Lung (tissue), 12 donors: ENCODE measurements around the gene TCEANC. TPM values are rescaled to one million over a fixed set of nuclear protein-coding genes. Genes with fewer than 3 reads are reported as not detected.

ENCODE experiments used
- ATAC-seq: fragments of 200-7000 bp; cut with Tn5 transposase; one replicate; pipeline ENCODE4 v1.9.1; 2020; ENCODE audit warnings: moderate number of reproducible peaks; ENCODE audit not compliant: insufficient read depth, low FRiP score
- DNase-seq, 3 donors: peaks; one replicate each; pipeline ENCODE4 v3.0.0-alpha.2; 2013 to 2017
- H3K27ac ChIP-seq, 2 donors: one replicate each; pipeline ENCODE4 v1.5.1; 2013; ENCODE audit warnings: mild to moderate bottlenecking in 2 of 2, moderate library complexity in 2 of 2, control low read depth in 1 of 2, inconsistent platforms in 1 of 2, low read depth in 1 of 2, low read length in 1 of 2
- H3K27me3 ChIP-seq, 3 donors: one replicate each; pipeline ENCODE4 v1.5.1; 2013; ENCODE audit warnings: low read length in 2 of 3; ENCODE audit not compliant: control insufficient read depth in 3 of 3, insufficient read depth in 3 of 3
- H3K36me3 ChIP-seq, 4 donors: one replicate each; pipeline ENCODE4 v1.5.1; 2013; ENCODE audit warnings: low read length in 4 of 4, mild to moderate bottlenecking in 1 of 4, moderate library complexity in 1 of 4; ENCODE audit not compliant: control insufficient read depth in 4 of 4, insufficient read depth in 4 of 4
- H3K4me1 ChIP-seq, 5 donors: one replicate each; pipeline ENCODE4 v1.5.1; 2013; ENCODE audit warnings: low read length in 5 of 5, mild to moderate bottlenecking in 2 of 5, moderate library complexity in 1 of 5; ENCODE audit not compliant: control insufficient read depth in 5 of 5, insufficient read depth in 5 of 5
- H3K4me3 ChIP-seq: one replicate; pipeline ENCODE4 v1.5.1; 2013; ENCODE audit warnings: mild to moderate bottlenecking, control low read depth, moderate library complexity
- H3K9ac ChIP-seq, 2 donors: one replicate each; pipeline ENCODE4 v1.5.1; 2013; ENCODE audit warnings: low read length in 2 of 2, control low read depth in 1 of 2; ENCODE audit not compliant: insufficient read depth in 1 of 2
- H3K9me3 ChIP-seq, 4 donors: one replicate each; pipeline ENCODE4 v1.5.1; 2013; ENCODE audit warnings: low read length in 3 of 4, mild to moderate bottlenecking in 1 of 4, moderate library complexity in 1 of 4; ENCODE audit not compliant: control insufficient read depth in 4 of 4, insufficient read depth in 3 of 4
- CTCF ChIP-seq: IDR thresholded peaks from 2 replicates; pipeline ENCODE4 v1.5.1; 2012; ENCODE audit warnings: mild to moderate bottlenecking; ENCODE audit errors: control extremely low read depth, extremely low read depth
- WGBS, 2 donors: extraction: QIAGEN DNeasy Blood & Tissue Kit; methylation state at CpG; one replicate each; pipeline ENCODE4 v1.1.7; 2013; 5-methylcytosine and 5-hydroxymethylcytosine counted together
- polyA plus RNA-seq, 2 donors: library from polyadenylated mRNA; stranded (reverse); fragments of 200-250 nt; gene quantifications; one replicate each; pipeline ENCODE4 v1.2.1, GENCODE V29; 2013
- total RNA-seq, 2 donors: library from RNA; depleted of rRNA in 1 of 2; stranded (reverse); fragments of >200 nt in 1 of 2; gene quantifications; one replicate each; pipeline ENCODE4 v1.2.1, GENCODE V29; 2014 to 2021
- donor health status: control.
- donor health status: control.
- donor health status: Bipolar disorder and iron deficiency.
- donor health status: healthy.
- donor health status: DM: yes; HTN: yes; CAD: no.

TCEANC gene
- total and polyA plus RNA-seq, 4 donors, result 0.94 to 6.7 (median 2.7) TPM

- no peak for TF ChIP-seq CTCF
- no peaks in the 10 kb centered on the region for H3K36me3 ChIP-seq
- H3K9ac ChIP-seq, result peak overlapping the region; percentile 87 to 93
- 0 to 6% methylated on average over 16 of the region's 16 CpGs for WGBS, 2 donors
- peaks cover 0 to 15% (median 3%) of the 10 kb centered on the region in 5 donors for H3K4me1 ChIP-seq
- H3K27me3 ChIP-seq, result peaks cover 0 to 47% (median 45%) of the 10 kb centered on the region in 3 donors
- peak overlapping the region; percentile 73 for H3K4me3 ChIP-seq
- peaks cover 0 to 2% (median 0%) of the 10 kb centered on the region in 4 donors for H3K9me3 ChIP-seq
- H3K27ac ChIP-seq, result peak overlapping the region; percentile 98 to 99
- ATAC-seq (no peak), DNase-seq (peak in 2 of 3 donors; percentile 59 to 63)
These were observed 36.8 kb downstream of the TCEANC start for GRCh38 chrX:13689741-13690211.

GRCh38 chrX:13690836-13691235 is 37.9 kb downstream of the TCEANC start:
- H3K27ac ChIP-seq, result no peak overlapping the region

GRCh38 chrX:13691841-13692371 is 39.0 kb downstream of the TCEANC start:
- H3K4me3 ChIP-seq, result no peak overlapping the region
- DNase-seq, result no peak
- no peaks in the 10 kb centered on the region for H3K36me3 ChIP-seq
- H3K27ac ChIP-seq, result no peak overlapping the region
- 82 to 84% methylated on average over 7 of the region's 7 CpGs for WGBS, 2 donors
- no peak overlapping the region for H3K9ac ChIP-seq
- ATAC-seq, result no peak
- peaks cover 0 to 21% (median 3%) of the 10 kb centered on the region in 5 donors for H3K4me1 ChIP-seq
- peaks cover 0 to 53% (median 42%) of the 10 kb centered on the region in 3 donors for H3K27me3 ChIP-seq
- TF ChIP-seq CTCF, result no peak
- H3K9me3 ChIP-seq, result peaks cover 0 to 2% (median 0%) of the 10 kb centered on the region in 4 donors

More at GRCh38 chrX:13690836-13691235, 37.9 kb downstream of the TCEANC start:
- H3K9ac ChIP-seq, result no peak overlapping the region
- 57 to 62% methylated on average over 3 of the region's 3 CpGs for WGBS, 2 donors
- peaks cover 0 to 50% (median 44%) of the 10 kb centered on the region in 3 donors for H3K27me3 ChIP-seq
- H3K4me3 ChIP-seq, result no peak overlapping the region
- no peak for DNase-seq
- peaks cover 0 to 2% (median 0%) of the 10 kb centered on the region in 4 donors for H3K9me3 ChIP-seq
- no peak for TF ChIP-seq CTCF
- ATAC-seq, result no peak
- peaks cover 0 to 15% (median 3%) of the 10 kb centered on the region in 5 donors for H3K4me1 ChIP-seq
- no peaks in the 10 kb centered on the region for H3K36me3 ChIP-seq
